HepG2 (cell line): ENCODE results near the gene NRG3.

Experiments
- POLR2AphosphoS5 ChIP-seq: IDR thresholded peaks from 2 replicates; pipeline ENCODE4 v1.6.1; 2012; ENCODE audit warnings: low read depth, low read length
- SOX5 ChIP-seq: IDR thresholded peaks from 2 replicates; pipeline ENCODE4 v1.6.1; 2016; ENCODE audit warnings: borderline replicate concordance
- ZNF263 ChIP-seq: sonication (generic); formaldehyde crosslinking; IDR thresholded peaks from 2 replicates; pipeline ENCODE4 v1.4.0; 2020; ENCODE audit warnings: missing genetic modification reagents
- TF ChIP-seq, protein P1 (sequence below): sonication (generic); formaldehyde crosslinking; IDR thresholded peaks from 2 replicates; pipeline ENCODE4 v1.4.0; 2020; ENCODE audit warnings: missing genetic modification reagents
- TF ChIP-seq, protein P2 (sequence below): IDR thresholded peaks from 2 replicates; pipeline ENCODE4 v1.6.1; 2012; ENCODE audit warnings: inconsistent platforms

DNA sequence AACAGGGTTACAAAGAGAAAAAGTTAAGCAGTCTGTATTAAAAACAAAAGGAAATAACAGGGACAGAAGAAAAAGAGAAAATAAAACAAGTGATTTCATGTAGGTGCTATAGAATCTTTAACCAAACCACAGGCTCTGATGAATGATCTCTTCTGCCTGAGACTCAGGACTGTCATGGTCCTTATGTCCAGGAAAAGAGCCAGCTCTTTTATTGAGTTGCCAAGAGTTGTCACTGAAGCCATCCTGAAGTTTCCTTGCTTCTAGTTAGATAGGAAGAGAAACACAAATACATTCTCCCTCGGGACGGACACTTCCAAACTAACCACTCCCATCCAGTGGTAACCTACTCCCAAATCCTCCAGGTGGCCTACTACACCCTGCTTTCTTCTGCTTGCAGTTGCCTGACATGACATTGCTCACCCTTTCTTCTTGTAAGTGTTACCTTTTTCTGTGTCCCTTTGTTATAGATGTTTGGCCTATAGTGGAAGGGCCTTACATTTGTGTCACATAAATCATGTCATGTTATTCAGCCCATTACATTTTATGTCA lies 346.7 kb downstream of the NRG3 start:
- TF ChIP-seq POLR2AphosphoS5 (no peak), SOX5 (CRISPR knock-in tag) (no peak), ZNF263 (no peak)
- TF ChIP-seq, protein P1, sequence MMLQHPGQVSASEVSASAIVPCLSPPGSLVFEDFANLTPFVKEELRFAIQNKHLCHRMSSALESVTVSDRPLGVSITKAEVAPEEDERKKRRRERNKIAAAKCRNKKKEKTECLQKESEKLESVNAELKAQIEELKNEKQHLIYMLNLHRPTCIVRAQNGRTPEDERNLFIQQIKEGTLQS (CRISPR knock-in tag): no peak
- TF ChIP-seq, protein P2, sequence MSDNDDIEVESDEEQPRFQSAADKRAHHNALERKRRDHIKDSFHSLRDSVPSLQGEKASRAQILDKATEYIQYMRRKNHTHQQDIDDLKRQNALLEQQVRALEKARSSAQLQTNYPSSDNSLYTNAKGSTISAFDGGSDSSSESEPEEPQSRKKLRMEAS: no peak
